Measurements from ENCODE around the gene ENPP1.
A peak's percentile ranks its signal among the peaks of the same experiment; 100 is the strongest.

ENPP1 gene

GRCh38 chr6:131807644-131808459, at the start of gene ENPP1:
Gene ENPP1, plus strand, starts transcription at chr6:131808020. Its CDS starts 16 bp downstream, at chr6:131808036.
- peak; percentile 83 for ATAC-seq

GRCh38 chr6:131758920-131759319, 48.9 kb upstream of the ENPP1 start:
- TF ChIP-seq ZC3H10 (CRISPR knock-in tag; IDR thresholded peaks at IDR 0.05) (no peak), ESRRG (CRISPR knock-in tag; IDR thresholded peaks at IDR 0.05) (no peak), PPARA (CRISPR knock-in tag; IDR thresholded peaks at IDR 0.05; ENCODE audit: borderline replicate concordance) (no peak), CSDC2 (CRISPR knock-in tag; IDR thresholded peaks at IDR 0.05) (no peak), TOX (CRISPR knock-in tag; IDR thresholded peaks at IDR 0.05; ENCODE audit: borderline replicate concordance) (no peak), POU6F1 (CRISPR knock-in tag; IDR thresholded peaks at IDR 0.05; ENCODE audit: borderline replicate concordance, low read depth) (no peak), ZNF8 (CRISPR knock-in tag; IDR thresholded peaks at IDR 0.05) (no peak), BACH2 (CRISPR knock-in tag; IDR thresholded peaks at IDR 0.05; ENCODE audit: borderline replicate concordance) (no peak), ZNF565 (CRISPR knock-in tag; conservative IDR thresholded peaks at IDR 0.05; ENCODE audit: low read depth) (no peak), OSR1 (CRISPR knock-in tag; IDR thresholded peaks at IDR 0.05) (no peak), TCF4 (CRISPR knock-in tag; IDR thresholded peaks at IDR 0.05; ENCODE audit: borderline replicate concordance) (no peak), SNAI2 (CRISPR knock-in tag; IDR thresholded peaks at IDR 0.05) (no peak), TSHZ2 (CRISPR knock-in tag; IDR thresholded peaks at IDR 0.05) (no peak), CSRNP3 (CRISPR knock-in tag; IDR thresholded peaks at IDR 0.05) (no peak), CREB5 (CRISPR knock-in tag; IDR thresholded peaks at IDR 0.05; ENCODE audit: low read depth) (no peak), RARB (CRISPR knock-in tag; IDR thresholded peaks at IDR 0.05) (no peak), GLIS3 (CRISPR knock-in tag; IDR thresholded peaks at IDR 0.05) (no peak), ARNTL (CRISPR knock-in tag; IDR thresholded peaks at IDR 0.05; ENCODE audit: borderline replicate concordance, low read depth) (no peak), ZNF70 (CRISPR knock-in tag; IDR thresholded peaks at IDR 0.05) (no peak), ISL1 (CRISPR knock-in tag; IDR thresholded peaks at IDR 0.05) (no peak)
- ATAC-seq: no peak

More at GRCh38 chr6:131807644-131808459, at the start of gene ENPP1:
- TF ChIP-seq CSRNP3 (CRISPR knock-in tag; IDR thresholded peaks at IDR 0.05): no peak
- TF ChIP-seq PATZ1 (CRISPR knock-in tag; IDR thresholded peaks at IDR 0.05; ENCODE audit: borderline replicate concordance): no peak
- no peak for TF ChIP-seq ZFP30 (CRISPR knock-in tag; IDR thresholded peaks at IDR 0.05)
- no peak for TF ChIP-seq ISL1 (CRISPR knock-in tag; IDR thresholded peaks at IDR 0.05)
- TF ChIP-seq ESRRG (CRISPR knock-in tag; IDR thresholded peaks at IDR 0.05): no peak
- no peak for TF ChIP-seq CREB5 (CRISPR knock-in tag; IDR thresholded peaks at IDR 0.05; ENCODE audit: low read depth)

All from SK-N-SH treated with all-trans-retinoic acid at 6 μM for 48 hours (cell line).